GM21390 (cell line): ENCODE measurements around the gene RALGDS.

Experiments used
- ATAC-seq: cut with Tn5 transposase; IDR thresholded peaks from one replicate; pipeline ENCODE4 v1.9.1; 2021; ENCODE audit not compliant: unreplicated experiment

Gene RALGDS

DNA sequence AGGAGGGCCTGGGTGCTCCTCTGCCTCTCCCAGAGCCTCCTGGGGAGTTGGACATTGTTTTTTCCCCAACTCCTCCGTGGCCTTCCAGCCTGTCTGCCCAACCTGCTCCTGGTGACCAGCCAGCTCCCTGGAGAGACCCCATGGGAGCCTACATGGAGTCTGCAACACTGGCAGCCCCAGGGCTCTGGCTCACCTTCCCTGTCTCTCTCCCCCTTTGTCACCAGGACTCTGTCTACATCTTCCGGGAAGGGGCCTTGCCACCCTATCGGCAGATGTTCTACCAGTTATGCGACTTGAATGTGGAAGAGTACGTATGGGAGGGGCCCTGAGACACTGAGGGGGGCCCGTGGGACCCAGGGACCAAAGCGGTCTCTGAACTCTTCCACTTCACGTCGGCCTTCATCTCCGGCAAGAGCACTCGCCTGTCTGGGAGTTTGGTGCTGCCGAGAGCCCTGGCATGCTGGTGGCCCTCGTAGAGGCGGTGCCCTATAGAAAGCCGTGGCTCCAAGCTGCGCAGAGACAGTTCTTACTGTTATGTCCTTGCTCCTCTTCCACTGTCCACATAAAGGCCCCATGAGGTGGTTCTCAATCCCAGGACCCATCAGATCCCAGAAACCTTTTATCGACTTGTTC, 65.1 kb downstream of the RALGDS start:
- ATAC-seq: no peak

DNA sequence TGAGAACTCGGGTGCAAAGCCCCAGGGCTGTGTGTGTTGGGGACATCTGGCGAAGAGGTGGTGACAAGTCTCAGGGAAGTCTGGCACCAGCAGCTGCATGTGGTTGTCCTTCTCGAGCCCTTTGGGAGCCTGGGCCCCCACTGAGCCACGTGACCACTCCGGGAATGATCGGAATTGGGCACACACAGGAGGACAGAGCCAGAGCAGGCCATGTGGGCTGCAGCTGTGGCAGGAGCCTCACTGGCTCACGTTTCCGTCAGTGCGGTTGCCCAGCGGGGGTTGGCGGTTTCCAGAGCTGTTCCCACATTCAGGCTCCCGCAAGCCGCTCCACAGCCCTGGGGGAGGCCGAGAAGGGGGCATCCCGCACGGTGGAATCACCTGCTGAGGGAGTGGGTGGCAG, 66.1 kb downstream of the RALGDS start:
- no peak for ATAC-seq

DNA sequence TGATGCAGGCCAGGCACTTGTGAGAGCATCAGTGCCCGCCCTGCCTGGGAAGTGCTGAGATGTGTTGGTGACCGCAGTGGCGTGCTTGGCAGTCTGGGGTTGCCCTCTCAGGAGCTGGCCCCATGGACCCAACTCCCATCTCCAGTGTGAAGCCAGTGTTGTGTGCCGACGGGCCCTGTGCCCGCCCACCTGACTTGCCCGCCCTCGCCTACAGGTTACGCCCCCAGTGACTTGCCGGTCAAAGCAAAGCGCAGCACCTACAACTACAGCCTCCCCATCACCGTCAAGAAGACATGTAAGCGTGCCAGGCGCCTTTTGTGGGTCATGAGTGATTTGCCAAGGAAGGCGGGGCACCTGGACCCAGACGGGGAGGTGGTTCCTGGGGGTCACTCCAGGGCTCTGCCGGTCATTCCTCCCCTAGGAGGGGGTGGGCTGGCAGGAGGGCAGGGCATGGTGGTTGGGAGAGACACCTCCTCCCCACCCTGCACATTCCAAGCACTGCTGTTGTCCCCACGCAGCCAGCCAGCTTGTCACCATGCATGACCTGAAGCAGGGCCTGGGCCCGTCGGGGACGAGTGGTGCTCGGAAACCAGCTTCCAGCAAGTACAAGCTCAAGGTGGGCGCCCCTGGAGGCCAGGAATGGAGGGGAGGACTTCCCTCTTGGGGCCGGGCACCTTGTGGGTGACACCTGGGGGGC, 66.7 kb downstream of the RALGDS start:
- no peak for ATAC-seq

DNA sequence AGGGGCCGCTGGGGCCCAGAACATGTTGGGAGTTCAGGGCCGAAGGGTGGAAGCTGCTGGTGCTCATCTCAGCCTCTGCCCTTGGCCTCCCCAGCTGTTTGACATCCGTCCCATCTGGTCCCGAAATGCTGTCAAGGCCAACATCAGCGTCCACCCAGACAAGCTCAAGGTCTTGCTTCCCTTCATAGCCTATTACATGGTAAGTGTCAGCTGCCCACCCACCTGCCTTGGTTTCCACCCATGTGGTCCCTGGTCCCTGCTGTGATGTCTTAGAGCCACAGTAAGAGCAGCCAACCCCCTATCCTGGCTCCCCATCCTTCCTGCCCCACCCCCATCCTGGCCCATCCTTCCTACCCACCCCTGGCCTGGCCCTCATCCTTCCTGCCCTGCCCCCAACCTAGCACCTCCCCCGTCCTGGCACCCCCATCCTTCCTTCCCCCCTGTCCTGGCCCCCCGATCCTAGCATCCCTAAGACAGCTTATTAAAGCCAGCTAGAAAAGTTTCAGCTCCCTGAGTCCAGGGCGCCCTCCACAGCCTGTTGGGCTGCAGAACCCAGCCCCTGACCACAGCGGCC, 69.0 kb downstream of the RALGDS start:
- ATAC-seq: no peak

DNA sequence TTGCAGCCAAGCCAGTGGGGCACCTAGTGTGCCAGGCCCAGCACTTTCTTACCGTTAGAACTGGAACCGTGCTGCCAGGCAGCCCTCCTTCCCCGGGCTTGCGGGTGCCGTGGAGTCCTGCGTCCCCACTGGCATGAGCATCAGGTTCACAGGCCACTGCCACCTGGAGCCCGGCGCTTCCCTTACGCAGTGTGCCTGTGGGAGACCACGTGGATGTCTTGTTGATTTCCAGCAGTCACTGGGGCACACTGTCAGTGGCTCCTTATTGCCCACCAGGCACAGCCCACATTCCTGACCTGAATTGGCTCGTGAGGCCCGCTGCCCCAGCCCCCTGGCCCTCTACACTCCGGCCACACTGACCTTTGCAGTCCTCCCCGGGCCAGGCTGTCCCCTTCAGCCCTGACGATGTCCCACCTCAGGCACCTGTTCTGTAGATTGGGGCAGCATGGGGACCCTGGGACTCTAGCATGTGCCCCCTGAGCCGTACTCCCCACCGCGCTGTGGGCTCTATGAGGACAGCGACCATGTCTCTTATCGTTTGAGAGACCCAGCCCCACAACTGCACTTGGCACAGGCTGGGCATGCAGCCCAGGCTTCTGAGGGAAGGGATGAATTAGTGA, 69.6 kb downstream of the RALGDS start:
- ATAC-seq: no peak

DNA sequence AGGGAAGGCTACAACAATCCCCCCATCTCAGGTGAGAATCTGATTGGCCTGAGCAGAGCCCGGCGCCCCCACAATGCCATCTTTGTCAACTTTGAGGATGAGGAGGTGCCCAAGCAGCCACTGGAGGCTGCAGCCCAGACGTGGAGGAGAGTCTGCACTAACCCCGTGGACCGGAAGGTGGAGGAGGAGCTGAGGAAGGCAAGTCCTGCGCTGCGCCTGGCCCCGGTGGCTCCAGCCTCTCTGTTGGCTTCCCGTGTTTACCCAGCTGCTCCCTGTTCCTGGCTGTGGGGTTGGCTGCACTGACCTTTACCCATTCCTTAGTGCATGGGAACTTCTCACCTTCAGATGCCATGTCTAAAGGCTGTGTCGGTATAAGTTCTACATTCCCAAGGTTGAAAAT, 70.3 kb downstream of the RALGDS start:
- no peak for ATAC-seq

DNA sequence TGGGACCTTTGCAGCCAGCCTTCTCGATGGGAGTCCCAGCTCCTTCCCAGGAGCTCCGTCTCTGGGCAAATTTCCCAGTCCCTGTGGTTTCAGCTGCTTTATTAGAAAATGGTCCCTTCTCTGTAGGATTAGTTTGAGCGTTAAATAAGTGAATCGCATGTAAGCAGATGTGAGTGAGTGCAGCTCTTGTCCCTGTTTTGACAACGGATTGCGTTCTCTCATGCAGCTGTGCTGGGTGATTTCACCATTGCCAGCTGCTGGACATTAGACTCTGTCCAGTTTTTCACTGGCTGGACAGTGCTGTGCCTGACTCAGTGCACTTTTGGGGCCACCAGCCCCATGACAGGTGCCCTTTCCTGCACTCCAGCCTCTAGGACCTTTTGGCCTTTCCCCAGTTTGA, 70.9 kb downstream of the RALGDS start:
- no peak for ATAC-seq

DNA sequence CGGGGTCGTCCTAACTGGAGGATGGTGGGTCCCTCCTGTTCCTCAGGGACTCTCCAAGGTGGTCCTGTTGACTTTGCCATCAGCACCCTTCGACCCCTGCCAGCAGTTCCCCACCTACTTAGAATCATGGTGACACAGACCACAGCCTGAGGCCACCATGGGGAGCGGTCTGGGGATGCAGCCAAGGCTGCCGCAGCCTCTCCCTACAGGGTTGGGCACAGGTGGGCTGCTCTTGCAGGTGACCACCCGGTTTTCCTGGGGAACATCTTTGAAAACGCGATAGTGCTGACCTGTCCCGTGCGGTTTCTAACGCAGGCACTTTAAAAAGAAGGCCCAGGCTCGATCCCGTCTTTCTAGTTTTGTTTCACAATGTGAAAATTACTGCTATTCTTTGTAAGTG, 72.0 kb downstream of the RALGDS start:
- no peak for ATAC-seq

DNA sequence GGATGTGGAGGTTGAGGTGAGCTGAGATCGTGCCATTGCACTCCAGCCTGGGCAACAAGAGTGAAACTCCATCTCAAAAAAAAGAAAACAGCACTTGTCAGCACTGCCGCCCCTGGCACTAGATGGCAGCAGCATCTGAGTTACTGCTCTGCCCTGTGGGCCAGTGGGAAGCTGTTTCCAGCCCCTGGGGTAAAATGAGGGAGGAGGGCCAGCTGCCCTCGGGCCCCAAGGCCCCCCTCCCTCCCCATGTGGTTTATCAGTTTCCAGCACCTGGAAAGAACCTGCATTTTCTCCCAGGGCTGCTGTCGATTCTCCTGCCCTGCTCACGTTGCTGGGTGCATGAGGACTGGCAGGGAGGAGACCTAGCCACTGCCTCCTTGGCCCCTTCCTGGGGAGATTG, 72.4 kb downstream of the RALGDS start:
- no peak for ATAC-seq
